PC-3 (cell line): ENCODE measurements around the gene RASAL2. TPM values are rescaled to one million over a fixed set of nuclear protein-coding genes. Genes with fewer than 3 reads are reported as not detected.

ENCODE experiments used
- ATAC-seq: fragments of 200-7000 bp; cut with Tn5 transposase; 2 replicates; pipeline ENCODE4 v1.9.1; 2020; ENCODE audit warnings: mild to moderate bottlenecking, moderate library complexity
- BruUV-seq: library from RNA; stranded (reverse); fragments of 400-500 nt; replicated peaks from 2 replicates; lab custom pipeline; 2021; lab: Mats Ljungman, UMichigan
- CTCF ChIA-PET: fragments of 300-600 bp; sonication (Branson Sonifier 250); formaldehyde crosslinking; loops from one replicate; lab custom pipeline; 2022; ENCODE audit warnings: antibody characterized with exemption; lab: Charles Lee
- POLR2A ChIA-PET: fragments of 300-600 bp; sonication (Branson Sonifier 250); formaldehyde crosslinking; loops from one replicate; lab custom pipeline; 2022; ENCODE audit warnings: antibody characterized with exemption; ENCODE audit not compliant: unreplicated experiment; lab: Charles Lee
- DNase-seq: peaks from one replicate; pipeline ENCODE4 v3.0.0-alpha.2; 2015
- H2AFZ ChIP-seq: fragments of 300-600 bp; sonication (generic); 2 replicates; pipeline ENCODE4 v1.6.0; 2016; ENCODE audit warnings: antibody characterized with exemption, low read length
- H3F3A ChIP-seq: fragments of 300-600 bp; sonication (generic); one replicate; pipeline ENCODE4 v1.6.0; 2017; ENCODE audit warnings: antibody characterized with exemption, low read length, control low read depth, mild to moderate bottlenecking; ENCODE audit not compliant: unreplicated experiment
- H3K27ac ChIP-seq: fragments of 300-600 bp; sonication (generic); 2 replicates; pipeline ENCODE4 v1.5.1; 2016; ENCODE audit warnings: mild to moderate bottlenecking, low read length
- H3K27me3 ChIP-seq: fragments of 300-600 bp; sonication (generic); 2 replicates; pipeline ENCODE4 v1.6.1; 2016; ENCODE audit warnings: low read length, mixed read lengths
- H3K36me3 ChIP-seq: fragments of 300-600 bp; sonication (generic); 2 replicates; pipeline ENCODE4 v1.6.1; 2016; ENCODE audit warnings: low read depth, mixed run types, low read length, mixed read lengths
- H3K4me1 ChIP-seq: fragments of 300-600 bp; sonication (generic); 2 replicates; pipeline ENCODE4 v1.5.1; 2016; ENCODE audit warnings: low read length; ENCODE audit not compliant: insufficient read depth
- H3K4me2 ChIP-seq: fragments of 300-600 bp; sonication (generic); 2 replicates; pipeline ENCODE4 v1.6.0; 2016; ENCODE audit warnings: low read length
- H3K4me3 ChIP-seq: fragments of 300-600 bp; sonication (generic); 2 replicates; pipeline ENCODE4 v1.5.1; 2016; ENCODE audit warnings: mild to moderate bottlenecking, low read length, mixed read lengths
- H3K79me2 ChIP-seq: fragments of 300-600 bp; sonication (generic); 2 replicates; pipeline ENCODE4 v1.6.1; 2017; ENCODE audit warnings: low read length, mixed read lengths
- H3K9ac ChIP-seq: fragments of 300-600 bp; sonication (generic); 2 replicates; pipeline ENCODE4 v1.6.0; 2016; ENCODE audit warnings: mild to moderate bottlenecking, low read length
- H3K9me2 ChIP-seq: fragments of 300-600 bp; sonication (generic); replicated peaks from 2 replicates; pipeline ENCODE4 v1.6.1; 2016; ENCODE audit warnings: mixed run types, low read length, mixed read lengths
- H3K9me3 ChIP-seq: fragments of 300-600 bp; sonication (generic); 2 replicates; pipeline ENCODE4 v1.6.1; 2016; ENCODE audit warnings: low read length, mixed read lengths
- H4K20me1 ChIP-seq: fragments of 300-600 bp; sonication (generic); 2 replicates; pipeline ENCODE4 v1.6.1; 2016; ENCODE audit warnings: low read length, mixed read lengths
- EZH2 ChIP-seq: fragments of 300-600 bp; sonication (generic); IDR thresholded peaks from one replicate; pipeline ENCODE4 v1.6.1; 2017; ENCODE audit warnings: antibody characterized with exemption, mild to moderate bottlenecking, low read length; ENCODE audit not compliant: unreplicated experiment
- EZH2phosphoT487 ChIP-seq: fragments of 300-600 bp; sonication (generic); IDR thresholded peaks from 2 replicates; pipeline ENCODE4 v1.6.1; 2018; ENCODE audit warnings: mild to moderate bottlenecking, antibody characterized with exemption, low read length, borderline replicate concordance
- intact Hi-C: fragments of 100-400 bp; cut with micrococcal nuclease; formaldehyde crosslinking; loops from 2 replicates; pipeline ENCODE4 v1.9.0; 2023
- total RNA-seq: library from RNA; depleted of rRNA; stranded (reverse); fragments of >200 nt; gene quantifications from 2 replicates; pipeline ENCODE4 v1.2.3, GENCODE V29; 2014
- TF ChIP-seq, protein P1 (sequence below): fragments of 300-600 bp; sonication (generic); conservative IDR thresholded peaks from 2 replicates; pipeline ENCODE4 v1.5.1; 2017; ENCODE audit warnings: antibody characterized with exemption, low read depth, mild to moderate bottlenecking, low read length

RASAL2 gene
- total RNA-seq, 1 experiment from 2014 or later, result 7.9 TPM

- H4K20me1 ChIP-seq, result no peaks in the 10 kb centered on the region
- H3K9me2 ChIP-seq, result no peaks in the 10 kb centered on the region
- no peaks in the 10 kb centered on the region for H3K4me1 ChIP-seq
- H3F3A ChIP-seq, result no peaks in the 10 kb centered on the region
- intact Hi-C loops, result no loop called here
- no peak overlapping the region for H3K4me3 ChIP-seq
- no peak overlapping the region for H2AFZ ChIP-seq
- no peaks in the 10 kb centered on the region for H3K27me3 ChIP-seq
- CTCF ChIA-PET, result no interaction called here
- DNase-seq (no peak), ATAC-seq (no peak)
- no peak overlapping the region for H3K27ac ChIP-seq
- H3K4me2 ChIP-seq, result no peak overlapping the region
- H3K9ac ChIP-seq, result no peak overlapping the region
- H3K9me3 ChIP-seq, result no peaks in the 10 kb centered on the region
- no peak for TF ChIP-seq EZH2
- TF ChIP-seq EZH2phosphoT487, result no peak
- TF ChIP-seq, protein P1, sequence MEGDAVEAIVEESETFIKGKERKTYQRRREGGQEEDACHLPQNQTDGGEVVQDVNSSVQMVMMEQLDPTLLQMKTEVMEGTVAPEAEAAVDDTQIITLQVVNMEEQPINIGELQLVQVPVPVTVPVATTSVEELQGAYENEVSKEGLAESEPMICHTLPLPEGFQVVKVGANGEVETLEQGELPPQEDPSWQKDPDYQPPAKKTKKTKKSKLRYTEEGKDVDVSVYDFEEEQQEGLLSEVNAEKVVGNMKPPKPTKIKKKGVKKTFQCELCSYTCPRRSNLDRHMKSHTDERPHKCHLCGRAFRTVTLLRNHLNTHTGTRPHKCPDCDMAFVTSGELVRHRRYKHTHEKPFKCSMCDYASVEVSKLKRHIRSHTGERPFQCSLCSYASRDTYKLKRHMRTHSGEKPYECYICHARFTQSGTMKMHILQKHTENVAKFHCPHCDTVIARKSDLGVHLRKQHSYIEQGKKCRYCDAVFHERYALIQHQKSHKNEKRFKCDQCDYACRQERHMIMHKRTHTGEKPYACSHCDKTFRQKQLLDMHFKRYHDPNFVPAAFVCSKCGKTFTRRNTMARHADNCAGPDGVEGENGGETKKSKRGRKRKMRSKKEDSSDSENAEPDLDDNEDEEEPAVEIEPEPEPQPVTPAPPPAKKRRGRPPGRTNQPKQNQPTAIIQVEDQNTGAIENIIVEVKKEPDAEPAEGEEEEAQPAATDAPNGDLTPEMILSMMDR, result no peak
- H3K36me3 ChIP-seq, result no peaks in the 10 kb centered on the region
- POLR2A ChIA-PET, result no interaction called here
- H3K79me2 ChIP-seq, result no peaks in the 10 kb centered on the region
- no TSS peak for BruUV-seq
Observed at GRCh38 chr1:178495158-178495557, 401.3 kb downstream of the RASAL2 start.

- no TSS peak for BruUV-seq
- POLR2A ChIA-PET, result no interaction called here
- CTCF ChIA-PET, result no interaction called here
Observed at GRCh38 chr1:178495741-178496409, 402.0 kb downstream of the RASAL2 start.

More at GRCh38 chr1:178495741-178496409, 402.0 kb downstream of the RASAL2 start:
- no peak overlapping the region for H3K4me2 ChIP-seq
- H2AFZ ChIP-seq, result no peak overlapping the region
- DNase-seq (no peak), ATAC-seq (no peak)
- H3K36me3 ChIP-seq, result no peaks in the 10 kb centered on the region
- H3K9ac ChIP-seq, result no peak overlapping the region
- no peaks in the 10 kb centered on the region for H3F3A ChIP-seq
- intact Hi-C loops, result no loop called here
- no peak overlapping the region for H3K4me3 ChIP-seq
- H3K9me3 ChIP-seq, result no peaks in the 10 kb centered on the region
- no peaks in the 10 kb centered on the region for H3K9me2 ChIP-seq
- H4K20me1 ChIP-seq, result no peaks in the 10 kb centered on the region
- H3K4me1 ChIP-seq, result no peaks in the 10 kb centered on the region
- TF ChIP-seq, protein P1, result no peak
- no peak for TF ChIP-seq EZH2
- no peak for TF ChIP-seq EZH2phosphoT487
- H3K79me2 ChIP-seq, result no peaks in the 10 kb centered on the region
- no peaks in the 10 kb centered on the region for H3K27me3 ChIP-seq
- no peak overlapping the region for H3K27ac ChIP-seq
